OCI-LY3 (cell line): ENCODE results near the gene F12.

Source experiments
- H2AFZ ChIP-seq: fragments of 200-600, 300-600 bp; shearing (Covaris generic); 2 replicates; pipeline ENCODE4 v1.6.0; 2014; ENCODE audit warnings: antibody characterized with exemption, low read depth, low read length
- H3K27ac ChIP-seq: fragments of 200-600, 300-600 bp; sonication (generic); 2 replicates; pipeline ENCODE4 v1.5.1; 2014; ENCODE audit warnings: mild to moderate bottlenecking, low read length, moderate library complexity, mixed read lengths
- H3K27me3 ChIP-seq: fragments of 200-600, 300-600 bp; sonication (generic); 2 replicates; pipeline ENCODE4 v1.6.1; 2014; ENCODE audit warnings: low read depth, low read length, mixed read lengths
- H3K36me3 ChIP-seq: fragments of 200-600, 300-600 bp; sonication (generic); replicated peaks from 2 replicates; pipeline ENCODE3; 2014; ENCODE audit warnings: low read depth, low read length, mixed read lengths
- H3K4me1 ChIP-seq: fragments of 300-600, 200-600 bp; sonication (generic); 2 replicates; pipeline ENCODE4 v1.6.1; 2014; ENCODE audit warnings: low read length, mixed read lengths
- H3K4me2 ChIP-seq: fragments of 200-600, 300-600 bp; sonication (generic); 2 replicates; pipeline ENCODE4 v1.6.1; 2014; ENCODE audit warnings: low read length, mixed read lengths
- H3K4me3 ChIP-seq: fragments of 300-600, 200-600 bp; sonication (generic); 2 replicates; pipeline ENCODE4 v1.5.1; 2014; ENCODE audit warnings: antibody characterized with exemption, mild to moderate bottlenecking, low read length, moderate library complexity
- H3K79me2 ChIP-seq: fragments of 300-600, 200-600 bp; shearing (Covaris generic); 2 replicates; pipeline ENCODE4 v1.6.1; 2014; ENCODE audit warnings: mild to moderate bottlenecking, low read length, mixed read lengths
- H3K9ac ChIP-seq: fragments of 300-600, 200-600 bp; shearing (Covaris generic); 2 replicates; pipeline ENCODE4 v1.6.0; 2014; ENCODE audit warnings: mild to moderate bottlenecking, low read length, moderate library complexity
- H3K9me3 ChIP-seq: fragments of 200-600, 300-600 bp; shearing (Covaris generic); 2 replicates; pipeline ENCODE4 v1.6.1; 2014; ENCODE audit warnings: low read length, mixed read lengths; ENCODE audit not compliant: insufficient read depth
- H4K20me1 ChIP-seq: fragments of 200-600, 300-600 bp; sonication (generic); 2 replicates; pipeline ENCODE4 v1.6.1; 2016; ENCODE audit warnings: low read length, mixed read lengths; ENCODE audit not compliant: insufficient read depth
- CTCF ChIP-seq: fragments of 200-600, 300-600 bp; sonication (generic); IDR thresholded peaks from 2 replicates; pipeline ENCODE4 v1.5.1; 2014; ENCODE audit warnings: antibody characterized with exemption, low read length, low read depth
- EZH2phosphoT487 ChIP-seq: fragments of 200-600 bp; shearing (Covaris generic); IDR thresholded peaks from 2 replicates; pipeline ENCODE4 v1.6.1; 2018; ENCODE audit warnings: antibody characterized with exemption, mixed run types, low read depth

Gene F12

GRCh38 chr5:177357146-177357458, 52.3 kb downstream of the F12 start:
- Histone ChIP-seq H3K9me3 (no peaks in the 10 kb centered on the region), H3K4me3 (peak overlapping the region; percentile 91), H4K20me1 (no peaks in the 10 kb centered on the region), H3K27ac (no peak overlapping the region), H3K27me3 (no peaks in the 10 kb centered on the region), H3K9ac (peak overlapping the region; percentile 75; the same call in 1 of the 2 replicates), H2AFZ (peak overlapping the region; percentile 85), H3K4me2 (peak overlapping the region; percentile 98), H3K4me1 (peaks cover 27% of the 10 kb centered on the region), H3K36me3 (no peaks in the 10 kb centered on the region), H3K79me2 (peaks cover 9% of the 10 kb centered on the region; the same call in 1 of the 2 replicates)
- TF ChIP-seq CTCF (no peak), EZH2phosphoT487 (no peak)

- H4K20me1 ChIP-seq: no peaks in the 10 kb centered on the region
- TF ChIP-seq CTCF (no peak), EZH2phosphoT487 (no peak)
- no peaks in the 10 kb centered on the region for H3K36me3 ChIP-seq
- peaks cover 9% of the 10 kb centered on the region; the same call in 1 of the 2 replicates for H3K79me2 ChIP-seq
- no peaks in the 10 kb centered on the region for H3K9me3 ChIP-seq
- no peak overlapping the region for H3K4me3 ChIP-seq
- peaks cover 25% of the 10 kb centered on the region for H3K4me1 ChIP-seq
- no peak overlapping the region for H2AFZ ChIP-seq
- peak overlapping the region; percentile 98 for H3K4me2 ChIP-seq
- no peak overlapping the region for H3K9ac ChIP-seq
- H3K27ac ChIP-seq: no peak overlapping the region
- no peaks in the 10 kb centered on the region for H3K27me3 ChIP-seq
Measured at GRCh38 chr5:177356746-177357145, 52.6 kb downstream of the F12 start.

- H3K79me2 ChIP-seq: peaks cover 15% of the 10 kb centered on the region
- H3K4me2 ChIP-seq: no peak overlapping the region
- H3K36me3 ChIP-seq: no peaks in the 10 kb centered on the region
- TF ChIP-seq CTCF (no peak), EZH2phosphoT487 (no peak)
- no peak overlapping the region for H3K4me3 ChIP-seq
- no peak overlapping the region for H2AFZ ChIP-seq
- H3K9ac ChIP-seq: no peak overlapping the region
- peaks cover 25% of the 10 kb centered on the region for H3K4me1 ChIP-seq
- no peak overlapping the region for H3K27ac ChIP-seq
- no peaks in the 10 kb centered on the region for H4K20me1 ChIP-seq
- no peaks in the 10 kb centered on the region for H3K27me3 ChIP-seq
- H3K9me3 ChIP-seq: no peaks in the 10 kb centered on the region
Measured at GRCh38 chr5:177355868-177356168, 53.5 kb downstream of the F12 start.

GRCh38 chr5:177355162-177355867, 54.0 kb downstream of the F12 start:
- TF ChIP-seq EZH2phosphoT487 (no peak), CTCF (no peak)
- H3K4me1 ChIP-seq: peaks cover 29% of the 10 kb centered on the region
- peaks cover 20% of the 10 kb centered on the region for H3K79me2 ChIP-seq
- no peaks in the 10 kb centered on the region for H3K27me3 ChIP-seq
- H3K9ac ChIP-seq: no peak overlapping the region
- no peak overlapping the region for H3K27ac ChIP-seq
- H3K36me3 ChIP-seq: no peaks in the 10 kb centered on the region
- no peaks in the 10 kb centered on the region for H3K9me3 ChIP-seq
- H4K20me1 ChIP-seq: no peaks in the 10 kb centered on the region
- H2AFZ ChIP-seq: no peak overlapping the region
- H3K4me3 ChIP-seq: no peak overlapping the region
- H3K4me2 ChIP-seq: no peak overlapping the region
